ENCODE measurements around the gene IQCK. TPM values are rescaled to one million over a fixed set of nuclear protein-coding genes. Genes with fewer than 3 reads are reported as not detected.

IQCK gene
- total and polyA plus RNA-seq, 8 donors = 3.5 to 100.0 (median 13.6) TPM

DNA sequence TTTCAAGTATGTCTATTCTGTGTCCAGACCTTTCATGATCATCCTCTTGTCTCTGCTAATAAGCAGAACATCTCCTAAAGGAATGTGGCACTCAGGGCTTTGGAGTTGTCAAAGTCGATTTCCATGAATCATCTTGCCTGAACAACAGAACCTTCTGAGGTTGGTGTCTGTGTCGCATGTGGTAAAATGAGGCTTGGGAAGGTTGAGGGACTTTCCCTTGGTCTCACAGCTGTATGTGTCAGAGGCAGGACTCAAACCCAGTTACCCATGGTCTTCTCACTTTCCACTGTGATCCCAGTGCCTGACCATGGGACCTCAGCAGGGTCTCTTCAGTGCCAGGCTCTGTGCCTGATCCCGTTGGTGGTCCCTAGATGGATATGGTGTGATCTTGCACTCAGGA, 170.8 kb downstream of the IQCK start:
- no peaks in the 10 kb centered on the region for H3K9me3 ChIP-seq
- WGBS, 5 donors = 73 to 81% (median 77%) methylated on average over 3 of the region's 3 CpGs
- no peak for DNase-seq
- no peak overlapping the region for H3K4me3 ChIP-seq
- no peaks in the 10 kb centered on the region for H3K36me3 ChIP-seq
- H3K27me3 ChIP-seq = peaks cover 0 to 21% (median 5%) of the 10 kb centered on the region in 3 donors
- intact Hi-C loops (cut with DNase I; ENCODE audit: low total_unique reads) = loop anchor here (5.0 to 10.0 kb wide), 2 partner anchors 174 to 287 kb away; partner anchors contain the start of genes IQCK and KNOP1
- peaks cover 12 to 27% (median 24%) of the 10 kb centered on the region in 4 donors for H3K4me1 ChIP-seq
- TF ChIP-seq POLR2A (IDR thresholded peaks at IDR 0.05) (no peak), EP300 (IDR thresholded peaks at IDR 0.05) (no peak), POLR2AphosphoS5 (IDR thresholded peaks at IDR 0.05) (no peak)
- TF ChIP-seq, protein P1, sequence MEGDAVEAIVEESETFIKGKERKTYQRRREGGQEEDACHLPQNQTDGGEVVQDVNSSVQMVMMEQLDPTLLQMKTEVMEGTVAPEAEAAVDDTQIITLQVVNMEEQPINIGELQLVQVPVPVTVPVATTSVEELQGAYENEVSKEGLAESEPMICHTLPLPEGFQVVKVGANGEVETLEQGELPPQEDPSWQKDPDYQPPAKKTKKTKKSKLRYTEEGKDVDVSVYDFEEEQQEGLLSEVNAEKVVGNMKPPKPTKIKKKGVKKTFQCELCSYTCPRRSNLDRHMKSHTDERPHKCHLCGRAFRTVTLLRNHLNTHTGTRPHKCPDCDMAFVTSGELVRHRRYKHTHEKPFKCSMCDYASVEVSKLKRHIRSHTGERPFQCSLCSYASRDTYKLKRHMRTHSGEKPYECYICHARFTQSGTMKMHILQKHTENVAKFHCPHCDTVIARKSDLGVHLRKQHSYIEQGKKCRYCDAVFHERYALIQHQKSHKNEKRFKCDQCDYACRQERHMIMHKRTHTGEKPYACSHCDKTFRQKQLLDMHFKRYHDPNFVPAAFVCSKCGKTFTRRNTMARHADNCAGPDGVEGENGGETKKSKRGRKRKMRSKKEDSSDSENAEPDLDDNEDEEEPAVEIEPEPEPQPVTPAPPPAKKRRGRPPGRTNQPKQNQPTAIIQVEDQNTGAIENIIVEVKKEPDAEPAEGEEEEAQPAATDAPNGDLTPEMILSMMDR (IDR thresholded peaks at IDR 0.05) = no peak
- H3K27ac ChIP-seq = no peak overlapping the region

DNA sequence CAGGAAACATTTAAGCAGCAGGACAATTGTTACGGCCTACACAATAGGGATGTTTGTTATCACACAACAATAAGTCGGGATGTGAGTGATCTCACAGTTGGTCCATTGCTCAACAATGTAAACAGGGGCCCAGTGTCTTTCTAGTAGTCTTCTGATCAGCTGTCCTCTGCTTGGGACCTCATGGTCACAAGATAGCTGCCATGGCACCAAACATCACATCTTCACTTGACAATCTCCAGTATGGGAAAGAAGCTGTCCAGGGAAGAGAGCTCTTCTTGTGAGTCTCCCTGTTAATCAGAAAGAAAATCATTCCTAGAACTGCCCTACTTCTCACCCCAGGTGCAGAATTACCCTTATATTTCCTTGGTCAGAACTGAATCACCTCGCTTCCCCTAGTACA, 172.8 kb downstream of the IQCK start:
- WGBS, 5 donors = 90 to 97% (median 92%) methylated on average over 3 of the region's 3 CpGs
- H3K36me3 ChIP-seq = no peaks in the 10 kb centered on the region
- no peaks in the 10 kb centered on the region for H3K9me3 ChIP-seq
- peaks cover 0 to 2% (median 0%) of the 10 kb centered on the region in 3 donors for H3K27me3 ChIP-seq
- peaks cover 2 to 8% (median 6%) of the 10 kb centered on the region in 4 donors for H3K4me1 ChIP-seq
- H3K4me3 ChIP-seq = no peak overlapping the region
- intact Hi-C loops (cut with DNase I; ENCODE audit: low total_unique reads) = no loop called here
- no peak for DNase-seq
- TF ChIP-seq POLR2A (IDR thresholded peaks at IDR 0.05) (no peak), POLR2AphosphoS5 (IDR thresholded peaks at IDR 0.05) (no peak), EP300 (IDR thresholded peaks at IDR 0.05) (no peak)
- TF ChIP-seq, protein P1 (IDR thresholded peaks at IDR 0.05) = no peak
- no peak overlapping the region for H3K27ac ChIP-seq

DNA sequence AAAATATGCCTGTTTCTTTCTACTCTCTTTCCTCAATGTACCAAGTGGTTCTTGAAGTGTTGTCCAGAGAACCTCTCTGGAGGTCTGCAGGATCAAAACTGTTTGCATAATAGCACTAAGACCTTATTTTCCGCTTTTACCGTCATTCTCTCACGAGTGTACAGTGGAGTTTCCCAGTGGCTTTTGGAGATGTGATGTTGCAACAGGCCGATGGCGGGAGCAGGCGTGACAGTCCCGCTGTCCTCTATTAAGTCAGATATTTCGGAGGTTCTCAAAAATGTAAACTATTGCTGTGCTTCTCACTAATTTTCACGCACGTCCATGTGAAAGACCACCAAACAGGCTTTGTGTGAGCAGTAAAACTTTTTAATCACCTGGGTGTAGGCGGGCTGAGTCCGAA, 174.8 kb downstream of the IQCK start:
- 86 to 93% (median 92%) methylated on average over 12 of the region's 12 CpGs for WGBS, 5 donors
- intact Hi-C loops (cut with DNase I; ENCODE audit: low total_unique reads) = no loop called here
- Histone ChIP-seq H3K36me3 (no peaks in the 10 kb centered on the region), H3K27ac (no peak overlapping the region), H3K4me1 (no peaks in the 10 kb centered on the region), H3K4me3 (no peak overlapping the region), H3K9me3 (no peaks in the 10 kb centered on the region), H3K27me3 (peaks cover 0 to 7% (median 0%) of the 10 kb centered on the region in 3 donors)
- no peak for DNase-seq
- no peak for TF ChIP-seq POLR2AphosphoS5 (IDR thresholded peaks at IDR 0.05)
- TF ChIP-seq POLR2A (IDR thresholded peaks at IDR 0.05) = no peak
- TF ChIP-seq, protein P1 (IDR thresholded peaks at IDR 0.05) = no peak
- TF ChIP-seq EP300 (IDR thresholded peaks at IDR 0.05) = no peak

DNA sequence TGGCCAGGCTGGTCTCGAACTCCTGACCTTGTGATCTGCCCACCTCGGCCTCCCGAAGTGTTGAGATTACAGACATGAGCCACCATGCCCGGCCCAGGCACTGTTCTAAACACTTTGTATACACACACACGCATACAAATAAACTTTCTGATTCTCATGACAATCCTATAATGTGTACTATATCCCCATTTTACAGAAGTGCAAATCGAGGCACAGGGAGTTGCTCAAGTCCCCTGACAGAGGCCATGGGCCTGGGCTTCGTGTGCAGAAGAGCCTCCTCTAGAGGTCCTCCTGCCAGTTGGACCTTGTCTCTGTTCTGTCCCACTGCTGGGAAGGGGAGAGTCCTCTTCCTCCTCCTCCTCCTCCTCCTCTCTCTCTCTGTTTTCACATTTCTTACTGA, 176.5 kb downstream of the IQCK start:
- intact Hi-C loops (cut with DNase I; ENCODE audit: low total_unique reads) = no loop called here
- Histone ChIP-seq H3K4me1 (no peaks in the 10 kb centered on the region), H3K27ac (no peak overlapping the region), H3K36me3 (no peaks in the 10 kb centered on the region), H3K27me3 (peaks cover 0 to 15% (median 0%) of the 10 kb centered on the region in 3 donors), H3K9me3 (no peaks in the 10 kb centered on the region), H3K4me3 (no peak overlapping the region)
- no peak for TF ChIP-seq EP300 (IDR thresholded peaks at IDR 0.05)
- TF ChIP-seq POLR2A (IDR thresholded peaks at IDR 0.05) = no peak
- TF ChIP-seq POLR2AphosphoS5 (IDR thresholded peaks at IDR 0.05) = no peak
- TF ChIP-seq, protein P1 (IDR thresholded peaks at IDR 0.05) = no peak
- DNase-seq = no peak
- WGBS, 5 donors = 75 to 90% (median 85%) methylated on average over 7 of the region's 7 CpGs

Data from stomach (tissue), 9 donors.